DOHH2 (cell line): Measurements from ENCODE around the gene KCTD17.

Source experiments
- H3F3A ChIP-seq: fragments of 200-600 bp; sonication (generic), shearing (Covaris generic); 2 replicates; pipeline ENCODE4 v1.6.0; 2016; ENCODE audit warnings: antibody characterized with exemption, mild to moderate bottlenecking; ENCODE audit not compliant: control insufficient read depth, insufficient read depth
- H3K27ac ChIP-seq: fragments of 200-600 bp; sonication (generic); 2 replicates; pipeline ENCODE4 v1.5.1; 2014; ENCODE audit warnings: low read depth, mild to moderate bottlenecking, low read length, moderate library complexity
- H3K27me3 ChIP-seq: fragments of 200-600 bp; sonication (generic); 2 replicates; pipeline ENCODE4 v1.6.1; 2014; ENCODE audit warnings: mild to moderate bottlenecking, low read length, mixed read lengths; ENCODE audit not compliant: control insufficient read depth
- H3K36me3 ChIP-seq: fragments of 200-600 bp; sonication (generic); 2 replicates; pipeline ENCODE4 v1.6.1; 2014; ENCODE audit warnings: mild to moderate bottlenecking, low read length, moderate library complexity, mixed read lengths; ENCODE audit not compliant: control insufficient read depth
- H3K4me1 ChIP-seq: fragments of 200-600 bp; sonication (generic); 2 replicates; pipeline ENCODE4 v1.6.1; 2014; ENCODE audit warnings: mild to moderate bottlenecking, low read length, mixed read lengths; ENCODE audit not compliant: control insufficient read depth
- H3K4me2 ChIP-seq: fragments of 200-600 bp; sonication (generic); 2 replicates; pipeline ENCODE4 v1.6.0; 2014; ENCODE audit warnings: mild to moderate bottlenecking, low read length, moderate library complexity
- H3K4me3 ChIP-seq: fragments of 200-600 bp; sonication (generic); 2 replicates; pipeline ENCODE4 v1.5.1; 2014; ENCODE audit warnings: mild to moderate bottlenecking, low read length, mixed read lengths
- H3K79me2 ChIP-seq: fragments of 200-600 bp; sonication (generic); 2 replicates; pipeline ENCODE4 v1.6.1; 2014; ENCODE audit warnings: mild to moderate bottlenecking, low read length, mixed read lengths; ENCODE audit not compliant: control insufficient read depth
- H3K9me2 ChIP-seq: fragments of 200-600 bp; sonication (generic); replicated peaks from 2 replicates; pipeline ENCODE4 v1.6.1; 2014; ENCODE audit warnings: mild to moderate bottlenecking, low read length, mixed read lengths; ENCODE audit not compliant: control insufficient read depth
- H3K9me3 ChIP-seq: fragments of 200-600 bp; sonication (generic); 2 replicates; pipeline ENCODE4 v1.6.1; 2014; ENCODE audit warnings: antibody characterized with exemption, low read length, mixed read lengths; ENCODE audit not compliant: control insufficient read depth, insufficient read depth
- H4K20me1 ChIP-seq: fragments of 200-600 bp; sonication (generic); 2 replicates; pipeline ENCODE4 v1.6.0; 2014; ENCODE audit warnings: low read depth, mild to moderate bottlenecking, antibody characterized with exemption, low read length, moderate library complexity; ENCODE audit not compliant: control insufficient read depth, insufficient read depth
- EZH2phosphoT487 ChIP-seq: fragments of 200-600 bp; sonication (generic); IDR thresholded peaks from 2 replicates; pipeline ENCODE4 v1.6.1; 2017; ENCODE audit warnings: borderline replicate concordance, mild to moderate bottlenecking, antibody characterized with exemption, low read length, moderate library complexity, mixed read lengths
- TF ChIP-seq, protein P1 (sequence below): fragments of 200-600 bp; sonication (generic); IDR thresholded peaks from one replicate; pipeline ENCODE4 v1.5.1; 2014; ENCODE audit warnings: antibody characterized with exemption, mild to moderate bottlenecking, low read depth, low read length; ENCODE audit not compliant: poor library complexity, severe bottlenecking

The KCTD17 gene

DNA sequence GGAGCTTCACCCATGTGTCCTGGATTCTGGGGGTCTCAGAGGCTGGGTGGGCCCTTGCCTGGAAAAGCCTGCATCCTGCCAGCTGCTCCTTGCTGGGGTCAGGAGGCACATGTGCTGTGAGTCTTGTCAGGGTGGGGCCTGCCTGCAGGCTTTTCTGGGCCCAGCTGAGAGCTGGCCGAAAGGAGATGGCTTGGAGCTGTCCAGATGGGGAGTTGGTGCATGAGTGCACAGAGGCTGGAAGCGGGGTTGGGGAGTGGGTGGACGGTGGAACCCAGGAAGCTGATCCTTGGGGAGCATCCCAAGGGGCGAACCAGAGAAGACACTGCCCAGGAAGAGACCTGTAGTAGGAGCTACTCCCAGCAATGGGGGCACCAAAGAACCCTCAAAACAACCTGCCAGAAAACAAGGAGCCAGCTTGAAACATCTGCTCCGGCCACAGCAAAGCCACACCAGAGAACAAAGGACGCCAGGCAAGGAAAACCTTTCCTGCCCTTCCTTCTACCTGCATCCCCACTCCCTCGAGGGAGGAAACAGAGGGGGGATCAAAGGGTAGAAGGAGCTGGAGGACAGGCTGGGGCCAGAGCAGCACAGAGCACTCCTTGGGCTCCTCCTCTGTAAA, 8.2 kb upstream of the KCTD17 start:
- no peak overlapping the region for H3K4me3 ChIP-seq
- no peak overlapping the region for H3K4me2 ChIP-seq
- no peaks in the 10 kb centered on the region for H3K9me3 ChIP-seq
- peaks cover 8% of the 10 kb centered on the region; the same call in 1 of the 2 replicates for H3K4me1 ChIP-seq
- no peaks in the 10 kb centered on the region for H3K9me2 ChIP-seq
- H4K20me1 ChIP-seq, result no peaks in the 10 kb centered on the region
- no peaks in the 10 kb centered on the region for H3K36me3 ChIP-seq
- TF ChIP-seq, protein P1, sequence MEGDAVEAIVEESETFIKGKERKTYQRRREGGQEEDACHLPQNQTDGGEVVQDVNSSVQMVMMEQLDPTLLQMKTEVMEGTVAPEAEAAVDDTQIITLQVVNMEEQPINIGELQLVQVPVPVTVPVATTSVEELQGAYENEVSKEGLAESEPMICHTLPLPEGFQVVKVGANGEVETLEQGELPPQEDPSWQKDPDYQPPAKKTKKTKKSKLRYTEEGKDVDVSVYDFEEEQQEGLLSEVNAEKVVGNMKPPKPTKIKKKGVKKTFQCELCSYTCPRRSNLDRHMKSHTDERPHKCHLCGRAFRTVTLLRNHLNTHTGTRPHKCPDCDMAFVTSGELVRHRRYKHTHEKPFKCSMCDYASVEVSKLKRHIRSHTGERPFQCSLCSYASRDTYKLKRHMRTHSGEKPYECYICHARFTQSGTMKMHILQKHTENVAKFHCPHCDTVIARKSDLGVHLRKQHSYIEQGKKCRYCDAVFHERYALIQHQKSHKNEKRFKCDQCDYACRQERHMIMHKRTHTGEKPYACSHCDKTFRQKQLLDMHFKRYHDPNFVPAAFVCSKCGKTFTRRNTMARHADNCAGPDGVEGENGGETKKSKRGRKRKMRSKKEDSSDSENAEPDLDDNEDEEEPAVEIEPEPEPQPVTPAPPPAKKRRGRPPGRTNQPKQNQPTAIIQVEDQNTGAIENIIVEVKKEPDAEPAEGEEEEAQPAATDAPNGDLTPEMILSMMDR, result no peak
- no peak for TF ChIP-seq EZH2phosphoT487
- peaks cover 33% of the 10 kb centered on the region for H3K27me3 ChIP-seq
- no peaks in the 10 kb centered on the region for H3K79me2 ChIP-seq
- H3F3A ChIP-seq, result no peaks in the 10 kb centered on the region
- no peak overlapping the region for H3K27ac ChIP-seq

DNA sequence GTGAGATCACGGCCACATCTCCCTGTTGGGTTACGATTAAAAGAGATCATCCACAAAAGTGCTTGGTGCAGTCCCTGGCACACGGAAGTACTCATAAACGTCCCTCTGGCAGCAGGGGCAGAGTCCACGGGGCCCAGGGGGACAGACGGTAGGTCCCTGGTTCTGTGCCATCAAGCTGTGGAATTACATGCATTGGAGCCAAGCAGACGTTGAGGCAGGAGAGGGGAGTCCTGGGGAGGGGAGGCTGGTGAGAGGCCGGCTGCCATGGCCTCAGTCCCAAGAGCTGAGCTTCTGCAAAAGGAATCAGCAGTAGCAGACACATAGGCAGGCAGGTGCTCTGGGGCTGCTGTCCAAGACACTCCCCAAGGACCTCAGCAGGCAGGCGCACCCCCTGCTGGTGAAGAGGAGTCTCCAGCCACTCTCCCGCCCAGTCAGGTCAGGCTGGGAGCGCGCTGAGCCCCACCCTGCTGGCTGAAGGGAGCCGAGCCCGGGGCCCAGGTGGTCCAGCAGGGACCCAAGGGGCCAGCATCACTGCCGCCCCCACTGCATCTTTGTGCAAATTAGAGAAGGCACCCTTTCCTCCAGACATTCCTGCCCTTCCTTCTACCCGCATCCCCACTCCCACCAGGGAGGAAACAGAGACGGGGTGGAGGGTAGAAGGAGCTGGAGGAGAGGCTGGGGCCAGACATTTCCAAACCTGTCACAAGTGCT, 7.6 kb upstream of the KCTD17 start:
- no peak overlapping the region for H3K27ac ChIP-seq
- no peaks in the 10 kb centered on the region for H3K9me2 ChIP-seq
- TF ChIP-seq, protein P1, result peak; percentile 85
- no peak for TF ChIP-seq EZH2phosphoT487
- peaks cover 33% of the 10 kb centered on the region for H3K27me3 ChIP-seq
- no peaks in the 10 kb centered on the region for H4K20me1 ChIP-seq
- H3K9me3 ChIP-seq, result no peaks in the 10 kb centered on the region
- H3K4me2 ChIP-seq, result no peak overlapping the region
- H3F3A ChIP-seq, result no peaks in the 10 kb centered on the region
- H3K4me3 ChIP-seq, result no peak overlapping the region
- peaks cover 8% of the 10 kb centered on the region; the same call in 1 of the 2 replicates for H3K4me1 ChIP-seq
- H3K79me2 ChIP-seq, result no peaks in the 10 kb centered on the region
- no peaks in the 10 kb centered on the region for H3K36me3 ChIP-seq

DNA sequence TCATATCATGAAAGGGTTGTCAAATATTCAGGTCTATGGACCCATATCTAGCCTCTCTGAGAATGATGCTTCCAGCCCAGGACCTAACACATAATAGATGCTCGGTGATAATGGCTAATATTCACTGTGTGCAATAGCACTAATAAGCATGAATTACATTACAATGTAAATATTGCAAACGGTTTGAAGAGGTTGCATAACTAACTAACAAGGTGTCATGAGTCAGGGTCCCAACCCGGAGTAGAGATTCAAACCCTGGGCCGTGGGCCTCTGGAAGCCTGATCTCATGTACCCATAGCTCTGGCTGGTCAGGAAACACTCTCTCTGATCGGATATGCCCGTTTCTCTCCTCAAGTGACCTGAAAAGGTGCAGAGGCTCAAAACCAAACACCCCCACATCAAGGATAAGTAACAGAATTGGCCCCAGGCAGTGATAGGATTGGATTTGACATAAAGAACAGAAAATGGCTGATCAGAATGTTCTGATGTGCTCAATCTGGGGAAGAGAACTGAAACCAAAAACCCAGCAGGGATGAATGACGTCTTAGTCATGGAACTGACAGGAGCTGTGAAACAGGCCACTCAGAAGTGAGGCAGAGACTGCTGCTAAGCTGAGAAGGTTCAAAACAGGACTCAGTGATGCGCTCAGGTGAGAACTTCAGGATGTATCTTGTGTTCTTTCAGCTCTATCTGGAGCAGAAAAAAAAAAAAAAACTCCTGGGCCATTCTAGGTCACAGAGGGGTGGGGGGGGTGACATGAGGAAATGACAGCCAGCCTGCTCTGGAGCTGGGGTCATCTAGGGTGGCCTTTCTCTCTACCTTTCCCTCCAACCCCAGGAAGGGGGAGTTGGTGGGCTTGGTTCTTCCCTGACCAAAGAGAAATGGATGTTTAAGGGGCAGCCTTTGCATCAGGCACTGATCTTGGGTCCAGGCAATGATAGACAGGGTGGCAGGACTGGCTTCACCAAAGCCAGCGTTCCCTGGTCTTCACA, 6.6 kb upstream of the KCTD17 start:
- no peak overlapping the region for H3K27ac ChIP-seq
- no peaks in the 10 kb centered on the region for H3K9me3 ChIP-seq
- peaks cover 8% of the 10 kb centered on the region; the same call in 1 of the 2 replicates for H3K4me1 ChIP-seq
- no peak overlapping the region for H3K4me2 ChIP-seq
- peaks cover 25% of the 10 kb centered on the region for H3K27me3 ChIP-seq
- H3K79me2 ChIP-seq, result no peaks in the 10 kb centered on the region
- H3K9me2 ChIP-seq, result no peaks in the 10 kb centered on the region
- no peak for TF ChIP-seq EZH2phosphoT487
- TF ChIP-seq, protein P1, result no peak
- H3F3A ChIP-seq, result no peaks in the 10 kb centered on the region
- H3K4me3 ChIP-seq, result no peak overlapping the region
- H4K20me1 ChIP-seq, result no peaks in the 10 kb centered on the region
- H3K36me3 ChIP-seq, result no peaks in the 10 kb centered on the region
